GM12872 (cell line): Measurements from ENCODE around the gene PASK.

Experiments
- TF ChIP-seq, protein P1 (sequence below): IDR thresholded peaks from 3 replicates; pipeline ENCODE4 v1.5.1; 2011; ENCODE audit warnings: low read depth, mild to moderate bottlenecking, low read length, moderate library complexity; ENCODE audit not compliant: insufficient read depth

Gene PASK

GRCh38 chr2:241190291-241190981 is 41.2 kb upstream of the PASK start:
- TF ChIP-seq, protein P1, sequence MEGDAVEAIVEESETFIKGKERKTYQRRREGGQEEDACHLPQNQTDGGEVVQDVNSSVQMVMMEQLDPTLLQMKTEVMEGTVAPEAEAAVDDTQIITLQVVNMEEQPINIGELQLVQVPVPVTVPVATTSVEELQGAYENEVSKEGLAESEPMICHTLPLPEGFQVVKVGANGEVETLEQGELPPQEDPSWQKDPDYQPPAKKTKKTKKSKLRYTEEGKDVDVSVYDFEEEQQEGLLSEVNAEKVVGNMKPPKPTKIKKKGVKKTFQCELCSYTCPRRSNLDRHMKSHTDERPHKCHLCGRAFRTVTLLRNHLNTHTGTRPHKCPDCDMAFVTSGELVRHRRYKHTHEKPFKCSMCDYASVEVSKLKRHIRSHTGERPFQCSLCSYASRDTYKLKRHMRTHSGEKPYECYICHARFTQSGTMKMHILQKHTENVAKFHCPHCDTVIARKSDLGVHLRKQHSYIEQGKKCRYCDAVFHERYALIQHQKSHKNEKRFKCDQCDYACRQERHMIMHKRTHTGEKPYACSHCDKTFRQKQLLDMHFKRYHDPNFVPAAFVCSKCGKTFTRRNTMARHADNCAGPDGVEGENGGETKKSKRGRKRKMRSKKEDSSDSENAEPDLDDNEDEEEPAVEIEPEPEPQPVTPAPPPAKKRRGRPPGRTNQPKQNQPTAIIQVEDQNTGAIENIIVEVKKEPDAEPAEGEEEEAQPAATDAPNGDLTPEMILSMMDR = no peak

GRCh38 chr2:241189856-241190201 is 40.6 kb upstream of the PASK start:
- TF ChIP-seq, protein P1 = no peak

DNA sequence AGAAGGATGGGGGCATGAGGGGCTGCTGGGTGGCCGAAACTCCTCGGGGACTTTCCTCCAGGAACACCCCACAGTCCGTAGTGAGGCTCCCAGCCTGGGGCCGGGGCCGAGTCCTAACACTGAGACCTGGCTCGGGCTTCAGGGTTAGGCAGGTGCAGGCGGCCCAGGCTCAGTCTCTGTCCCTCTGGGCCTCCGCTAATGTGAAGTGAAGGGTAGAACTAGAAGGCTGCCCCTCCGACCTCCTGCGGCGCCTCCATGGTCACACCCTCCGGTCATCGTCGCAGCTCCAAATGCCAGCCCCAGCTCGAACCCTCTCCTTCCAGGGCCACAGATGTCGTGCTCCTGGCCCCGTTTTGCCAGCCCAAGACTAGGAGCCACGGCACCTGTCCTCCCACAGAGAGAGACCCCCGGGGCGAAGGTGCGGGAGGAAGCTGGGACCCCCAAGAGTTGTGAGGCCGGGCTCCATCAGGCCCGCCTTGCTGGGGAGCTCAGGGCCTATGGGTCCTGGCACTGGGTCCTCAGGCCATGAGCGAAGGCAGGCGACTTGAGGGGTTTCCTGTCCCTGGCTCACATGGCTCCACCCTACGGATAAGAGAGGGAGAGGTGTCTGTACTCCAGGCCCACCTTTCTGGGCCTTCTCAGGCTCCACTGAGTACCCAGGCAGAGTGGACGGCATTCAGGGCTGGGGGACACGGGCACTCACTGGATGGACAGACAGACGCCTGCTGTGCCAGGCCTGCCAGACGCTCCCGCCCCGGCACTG is 40.0 kb upstream of the PASK start:
- TF ChIP-seq, protein P1 = no peak

DNA sequence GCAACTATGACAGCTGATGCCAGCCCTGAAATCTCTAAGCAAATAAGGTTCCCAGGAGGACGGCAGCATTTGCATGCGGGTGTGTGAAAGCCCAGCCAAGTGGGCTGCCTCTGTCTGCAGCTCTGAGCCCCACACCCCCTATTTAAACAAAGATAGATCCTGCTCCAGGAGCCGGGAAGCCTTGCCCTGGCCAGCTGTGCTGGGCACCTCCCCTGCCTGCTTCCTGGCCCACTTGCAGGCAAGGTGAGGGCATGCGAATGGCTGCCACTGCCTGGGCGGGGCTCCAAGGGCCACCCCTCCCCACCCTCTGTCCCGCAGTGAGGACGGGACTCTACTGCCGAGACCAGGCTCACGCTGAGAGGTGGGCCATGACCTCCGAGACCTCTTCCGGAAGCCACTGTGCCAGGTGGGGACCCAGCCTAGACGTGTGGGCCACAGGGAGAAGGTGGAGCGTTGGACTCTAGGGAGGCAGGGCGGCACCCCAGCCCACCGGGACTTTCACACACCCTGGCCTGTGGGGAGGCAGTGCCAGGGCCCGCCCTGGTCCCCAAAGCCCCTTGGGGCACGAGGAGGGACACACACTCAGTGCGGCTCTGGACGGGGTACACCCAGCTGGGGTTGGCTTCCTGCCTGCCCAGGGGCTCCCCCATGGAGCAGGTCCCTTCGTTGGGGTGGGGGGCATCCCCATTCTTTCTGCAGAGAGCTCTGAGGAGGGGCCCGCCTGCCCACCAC is 39.3 kb upstream of the PASK start, which contains the start of gene ANO7:
ANO7 (plus strand) TSS at position 317 of the 732 bp plus-strand sequence. CDS start 1,387 bp downstream, outside the sequence.
- TF ChIP-seq, protein P1 = no peak

- TF ChIP-seq, protein P1 = no peak
These were observed 38.6 kb upstream of the PASK start for GRCh38 chr2:241187918-241188234.

- TF ChIP-seq, protein P1 = no peak
These were observed 38.0 kb upstream of the PASK start for GRCh38 chr2:241187101-241187917.
